Measurements from ENCODE around the gene TTLL13.
"Not testable (repeated sequence)": the region's sequence is repeated elsewhere in the genome, so short reads cannot be mapped to it uniquely, and the experiment has no call there.

The TTLL13 gene

DNA sequence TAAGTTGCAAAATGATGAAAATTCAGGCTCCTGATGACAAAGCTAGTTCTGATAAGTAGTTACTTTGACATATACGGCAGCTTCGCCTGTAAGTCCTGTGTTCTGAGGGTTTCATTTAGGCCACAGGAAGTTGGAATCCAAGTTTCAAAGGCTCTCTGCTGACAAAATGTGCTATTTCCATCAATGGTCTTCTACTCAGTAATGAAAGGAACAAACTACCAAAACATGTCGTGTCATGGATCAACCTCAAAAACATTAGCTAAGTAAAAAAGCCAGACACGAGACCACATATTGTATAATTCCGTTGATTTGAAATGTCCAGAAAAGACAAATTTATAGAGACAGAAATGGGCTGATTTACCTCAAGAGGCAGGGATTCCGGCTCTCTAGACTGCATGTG is 38.6 kb downstream of the TTLL13 start:
- no peak for DNase-seq

DNA sequence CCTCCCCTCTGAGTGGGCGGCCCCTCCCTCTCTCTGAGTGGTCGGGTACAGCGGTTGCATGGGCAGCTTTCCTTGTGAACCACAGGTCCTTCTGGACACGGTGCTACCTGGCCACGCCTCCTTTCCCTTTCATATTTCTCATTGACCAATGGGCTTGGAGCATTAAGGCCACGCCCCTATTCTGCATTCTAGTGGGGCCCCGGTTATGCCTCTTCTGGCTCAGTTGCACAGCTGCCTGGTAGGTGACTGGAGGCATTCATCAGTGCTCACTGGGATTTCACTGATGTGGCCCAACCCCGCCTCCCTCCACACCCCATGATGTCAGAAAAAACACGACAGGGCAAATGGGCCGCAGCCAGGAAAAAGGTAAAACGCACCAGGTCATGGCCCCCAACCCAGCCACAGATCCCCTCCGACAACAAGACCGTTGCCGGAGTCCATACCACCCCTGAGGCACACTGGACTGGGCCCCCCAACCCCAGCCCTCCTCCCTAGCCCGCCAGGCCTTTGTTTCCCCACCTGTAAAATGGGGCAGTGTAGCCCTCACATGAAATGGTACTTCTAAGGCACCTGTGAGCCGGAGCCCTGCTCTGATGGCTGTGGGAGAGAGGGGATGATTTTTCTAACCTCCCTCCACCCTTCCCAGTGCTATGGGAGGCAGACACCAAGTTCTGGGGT is 42.5 kb downstream of the TTLL13 start:
- no peak for DNase-seq

DNA sequence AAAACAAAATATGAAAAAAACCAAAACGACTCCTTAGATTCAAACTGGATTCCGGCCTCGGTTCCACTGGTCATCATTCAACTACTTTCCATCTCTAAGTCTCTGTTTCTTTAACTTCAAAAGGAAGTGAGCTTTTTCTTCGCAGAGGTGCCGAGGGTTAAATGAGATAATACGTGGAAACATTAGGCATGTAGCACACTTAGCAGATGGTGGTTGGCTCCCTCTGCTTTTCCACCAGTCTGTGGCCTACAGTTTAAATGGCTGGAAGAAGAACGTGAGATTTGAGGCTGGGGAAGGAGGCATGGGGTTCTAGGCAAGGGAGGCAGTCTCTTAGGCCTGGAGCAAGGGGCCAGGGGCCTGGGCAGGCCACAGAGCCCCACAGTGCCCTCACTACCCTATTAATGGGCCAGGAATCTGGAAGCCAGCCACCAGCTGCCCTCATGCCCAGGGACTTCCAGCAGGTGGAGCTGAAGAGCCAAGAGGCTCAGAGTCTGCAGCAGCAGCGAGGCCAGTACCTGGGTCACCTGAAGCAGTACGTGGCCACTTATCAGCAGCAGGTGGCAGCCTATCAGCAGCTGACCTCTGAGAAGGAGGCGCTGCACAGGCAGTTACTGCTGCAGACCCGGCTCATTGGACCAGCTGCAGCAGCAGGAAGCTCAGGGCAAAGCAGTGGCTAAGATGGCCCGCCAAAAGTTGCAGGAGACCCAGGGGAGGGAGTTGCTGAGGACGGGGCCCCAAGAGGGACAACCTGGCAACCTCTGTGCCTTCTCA is 43.9 kb downstream of the TTLL13 start:
- peak in 9 of 14 donors; percentile 7 to 48 (median 18) for DNase-seq

DNA sequence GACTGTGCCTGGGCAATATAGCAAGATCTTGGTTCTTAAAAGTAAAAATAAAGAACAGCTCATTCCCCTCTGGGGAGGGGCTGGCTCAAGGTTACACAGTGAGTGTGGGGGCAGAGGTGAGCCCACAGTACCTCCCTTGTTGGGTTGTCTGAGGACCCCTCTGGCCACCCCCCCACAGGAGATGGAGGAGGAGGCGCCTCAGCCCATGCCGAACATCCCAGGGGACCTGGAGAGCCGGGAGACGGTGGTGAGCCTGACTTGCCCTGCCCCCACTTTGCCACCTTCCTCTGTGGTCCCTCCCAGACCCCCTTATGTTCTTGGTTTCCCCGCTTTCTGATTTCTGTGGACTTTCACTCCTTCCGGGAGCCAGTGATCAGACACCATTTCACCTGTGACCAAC is 44.8 kb downstream of the TTLL13 start:
- DNase-seq = no peak

DNA sequence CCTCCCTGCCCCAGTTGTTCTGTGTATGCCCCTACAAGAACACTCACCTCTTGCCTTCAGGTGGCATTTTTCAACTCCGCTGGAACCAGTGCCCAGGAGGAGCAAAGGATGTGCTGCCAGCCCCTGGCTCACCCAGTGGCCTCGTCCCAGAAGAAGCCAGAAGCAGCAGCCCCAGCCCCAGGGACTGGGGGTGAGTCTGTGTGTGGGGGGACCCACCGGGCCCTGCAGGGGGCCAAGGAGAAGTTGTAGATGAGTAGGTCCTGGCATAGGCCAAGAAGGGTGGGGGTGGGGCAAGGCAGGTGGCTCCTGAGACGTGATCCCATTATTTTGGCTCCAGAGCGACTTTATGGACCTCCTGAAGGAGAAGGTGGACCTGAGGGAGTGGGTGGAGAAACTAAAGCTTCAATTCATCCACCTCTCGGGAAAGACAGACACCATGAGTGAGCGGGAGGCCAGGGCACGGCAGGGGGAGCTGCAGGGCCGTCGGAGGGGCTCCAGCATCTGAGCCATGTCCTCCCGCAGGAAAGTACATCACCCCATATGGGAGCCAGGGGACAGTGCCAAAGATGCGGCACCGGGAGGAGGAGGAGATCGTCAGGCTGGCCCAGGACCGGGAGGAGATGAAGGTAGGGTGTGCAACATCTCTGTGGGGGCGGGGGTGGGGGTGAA is 45.4 kb downstream of the TTLL13 start:
- DNase-seq = peak in 1 of 14 donors; percentile 17

DNA sequence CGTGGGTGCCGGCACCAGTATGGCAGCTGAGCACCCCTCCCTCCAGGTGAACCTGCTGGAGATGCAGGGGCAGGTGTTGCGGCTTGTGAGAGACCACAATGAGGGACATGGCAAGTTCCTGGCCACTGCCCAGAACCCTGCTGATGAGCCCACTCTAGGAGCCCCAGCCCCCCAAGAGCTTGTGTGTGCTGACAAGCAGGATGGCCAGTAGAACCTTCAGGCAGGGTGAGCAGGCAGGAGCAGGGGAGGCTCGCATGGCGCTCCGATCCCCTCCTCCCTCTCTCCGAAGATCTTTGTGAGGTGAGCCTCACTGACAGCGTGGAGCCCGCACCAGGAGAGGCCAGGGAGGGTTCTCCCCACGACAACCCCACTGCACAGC is 45.9 kb downstream of the TTLL13 start:
- peak in 1 of 14 donors; percentile 17 for DNase-seq

DNA sequence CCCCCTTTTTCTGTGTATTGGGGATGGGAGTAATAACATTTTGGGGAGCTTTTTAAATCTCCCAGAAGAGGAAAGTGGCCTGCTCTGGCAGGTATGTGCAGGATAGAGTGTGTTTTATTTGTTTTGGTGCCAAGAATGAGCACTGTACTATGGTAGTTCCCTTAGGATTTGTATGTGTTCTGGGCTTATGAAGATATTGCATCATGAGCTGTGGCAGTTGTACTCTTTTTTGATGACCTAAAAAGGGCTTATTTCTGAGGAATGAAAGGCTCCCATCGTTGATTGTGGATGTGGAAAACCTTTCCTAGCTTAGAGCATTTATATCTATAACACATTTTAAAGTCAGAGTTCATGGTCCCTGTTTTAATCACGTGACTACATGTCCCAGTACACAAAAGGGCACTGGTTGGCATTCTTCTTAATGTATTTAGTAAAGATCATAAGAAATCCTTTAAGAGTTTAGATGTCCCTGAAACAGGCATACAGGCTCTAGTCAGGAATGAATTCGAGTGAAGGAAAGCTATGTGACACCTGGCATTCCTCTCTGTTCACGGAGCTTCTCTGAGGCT is 47.0 kb downstream of the TTLL13 start:
- DNase-seq = not testable (repeated sequence)

DNA sequence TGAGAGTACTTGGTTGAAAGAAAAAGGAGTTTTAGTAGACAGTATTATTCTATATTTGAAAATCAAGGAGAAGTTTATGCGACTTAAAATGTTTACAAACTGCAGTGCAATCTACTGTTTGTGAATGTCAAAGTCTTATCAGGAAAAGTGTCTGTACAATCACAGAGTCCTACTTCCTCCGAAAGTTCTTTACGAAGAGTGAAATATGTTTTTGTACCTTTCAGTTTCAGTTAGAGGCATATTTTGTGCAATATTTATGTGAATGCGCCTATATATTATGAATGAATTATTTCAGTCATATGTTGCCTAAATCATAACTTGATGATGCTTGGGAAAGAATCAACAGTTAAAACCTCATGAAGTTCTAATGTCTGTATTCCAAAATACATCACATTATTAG is 47.7 kb downstream of the TTLL13 start:
- no peak for DNase-seq

DNA sequence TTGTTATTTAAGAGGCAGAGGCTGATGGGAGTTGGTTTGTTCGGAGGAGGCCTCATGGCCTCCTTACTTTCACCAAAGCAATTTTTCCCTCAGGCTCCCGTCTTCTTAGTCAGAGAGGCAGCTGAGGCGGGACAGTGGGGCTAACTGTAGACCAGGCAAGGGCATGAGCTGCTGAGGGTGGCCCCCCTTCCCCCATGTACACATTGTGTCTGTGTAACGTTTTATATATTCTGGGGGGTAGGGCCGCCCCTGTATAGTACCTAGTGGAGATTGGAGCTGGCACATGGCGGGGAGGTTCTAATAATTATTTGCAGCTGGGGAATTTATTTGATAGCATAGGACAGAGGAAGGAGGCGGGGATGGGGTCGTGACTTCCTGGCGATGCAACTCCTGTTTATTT is 51.2 kb downstream of the TTLL13 start:
- DNase-seq = no peak

DNA sequence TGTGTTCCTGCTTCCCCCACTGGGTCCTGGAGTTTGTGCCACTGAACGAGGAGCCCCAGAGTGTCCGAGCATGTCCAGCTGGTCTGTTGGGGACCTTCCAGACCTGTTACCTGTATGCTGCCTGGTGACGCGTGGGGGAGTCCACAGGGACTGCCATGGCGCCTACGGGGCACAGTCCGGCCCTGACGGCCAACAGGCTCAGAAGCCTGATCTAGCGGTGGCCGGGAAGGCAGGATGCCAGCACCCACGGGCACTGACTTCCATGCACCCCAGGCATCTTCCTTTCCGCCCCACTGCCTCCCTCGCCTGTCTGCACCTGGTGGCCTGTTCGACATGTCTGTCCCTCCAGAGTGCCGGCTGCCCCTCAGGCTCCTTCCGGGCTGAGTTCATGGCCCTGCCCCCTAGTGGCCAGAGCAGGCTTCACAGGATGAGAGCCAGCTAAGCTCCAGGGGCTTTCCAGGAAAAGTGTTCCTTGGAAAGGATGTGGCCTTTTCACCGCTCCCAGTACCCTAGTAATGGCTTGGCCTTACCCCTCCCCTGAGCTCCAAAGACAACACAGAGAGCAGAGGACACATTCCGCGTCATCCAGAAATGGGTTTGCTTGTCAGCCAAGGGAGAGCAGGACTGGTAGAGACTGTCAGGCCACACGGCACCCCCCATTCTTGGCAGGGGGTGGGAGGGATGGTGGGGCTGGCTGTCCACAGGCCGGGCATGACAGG is 51.8 kb downstream of the TTLL13 start:
- DNase-seq = peak in 4 of 14 donors; percentile 8 to 59 (median 12)

DNA sequence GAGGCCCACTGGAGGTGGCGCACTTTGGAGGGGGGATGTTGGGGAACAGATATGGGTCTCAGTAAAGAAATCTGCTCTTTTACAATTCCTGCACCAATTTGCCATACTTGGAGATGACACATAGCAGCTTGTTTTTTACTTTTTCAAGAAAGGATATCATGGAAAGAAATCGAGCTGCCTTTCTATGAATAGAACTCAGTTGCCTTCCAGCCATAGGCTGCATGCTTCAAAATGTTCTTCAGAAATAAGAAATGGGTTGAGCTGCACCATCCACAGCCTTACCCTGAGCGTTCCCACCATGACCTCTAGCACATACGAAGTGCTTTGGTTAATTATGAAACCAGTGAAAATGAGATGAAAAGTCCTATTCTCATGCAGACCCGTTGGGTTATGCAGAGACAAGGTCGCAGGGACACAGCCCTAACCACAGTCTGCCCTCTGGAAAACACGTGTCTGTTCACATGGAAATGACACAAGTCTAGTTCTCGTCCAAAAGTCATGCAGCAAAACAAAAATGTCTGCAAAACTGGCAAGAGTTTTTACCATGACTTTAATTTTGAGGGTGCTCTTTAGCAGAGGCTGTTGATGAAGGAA is 52.4 kb downstream of the TTLL13 start:
- no peak for DNase-seq

DNA sequence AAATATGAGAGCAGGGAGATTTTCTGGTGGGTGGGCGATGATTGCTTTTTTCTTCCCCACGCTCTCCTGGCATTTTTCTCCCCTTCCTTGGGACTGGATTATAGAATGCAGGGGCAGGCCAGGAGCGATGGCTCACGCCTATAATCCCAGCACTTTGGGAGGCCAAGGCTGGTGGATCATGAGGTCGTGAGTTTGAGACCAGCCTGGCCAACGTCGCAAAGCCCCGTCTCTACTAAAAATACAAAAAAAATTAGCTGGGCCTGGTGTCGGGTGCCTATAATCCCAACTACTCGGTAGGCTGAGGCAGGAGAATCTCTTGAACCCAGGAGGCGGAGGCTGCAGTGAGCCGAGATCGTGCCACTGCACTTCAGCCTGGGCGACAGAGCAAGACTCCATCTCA is 56.0 kb downstream of the TTLL13 start:
- not testable (repeated sequence) for DNase-seq

DNA sequence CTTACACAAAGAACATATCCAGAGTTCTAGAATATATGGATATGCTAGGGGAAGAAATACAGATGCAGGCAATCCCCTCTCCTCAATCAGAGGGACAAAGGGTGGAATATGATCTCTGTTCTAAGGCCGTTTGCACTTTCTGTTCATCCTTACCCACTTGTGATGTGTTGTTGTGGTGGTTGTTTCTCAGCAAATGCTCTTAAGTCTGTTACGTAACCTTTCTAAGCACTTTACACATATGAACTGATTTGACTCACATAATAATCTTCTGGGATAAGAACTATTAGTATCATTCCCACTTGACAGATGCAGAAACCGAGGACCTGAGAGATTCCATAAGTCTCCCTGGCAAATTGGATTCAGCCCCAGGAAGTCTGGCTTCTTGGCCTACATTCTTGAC is 56.6 kb downstream of the TTLL13 start:
- DNase-seq = no peak

DNA sequence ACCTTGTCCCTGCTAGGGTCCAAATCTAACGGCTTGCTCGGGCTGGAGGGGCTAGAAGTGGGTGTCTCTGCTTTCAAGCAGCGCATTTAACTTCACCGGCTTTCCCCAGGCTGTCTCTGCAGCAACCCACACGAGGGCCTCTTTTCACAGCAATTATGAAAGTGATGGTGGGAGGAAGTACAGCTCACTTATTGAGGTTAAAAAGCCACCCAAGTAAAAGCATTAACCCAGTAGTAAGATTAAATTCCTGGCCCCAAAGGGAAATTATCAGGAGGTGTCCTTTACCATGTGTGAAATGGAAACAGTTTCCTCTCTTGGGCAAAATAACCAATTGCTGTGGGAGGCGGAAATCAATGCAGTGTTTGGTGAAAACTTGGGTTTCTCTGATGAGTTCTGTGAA is 57.2 kb downstream of the TTLL13 start:
- no peak for DNase-seq

DNA sequence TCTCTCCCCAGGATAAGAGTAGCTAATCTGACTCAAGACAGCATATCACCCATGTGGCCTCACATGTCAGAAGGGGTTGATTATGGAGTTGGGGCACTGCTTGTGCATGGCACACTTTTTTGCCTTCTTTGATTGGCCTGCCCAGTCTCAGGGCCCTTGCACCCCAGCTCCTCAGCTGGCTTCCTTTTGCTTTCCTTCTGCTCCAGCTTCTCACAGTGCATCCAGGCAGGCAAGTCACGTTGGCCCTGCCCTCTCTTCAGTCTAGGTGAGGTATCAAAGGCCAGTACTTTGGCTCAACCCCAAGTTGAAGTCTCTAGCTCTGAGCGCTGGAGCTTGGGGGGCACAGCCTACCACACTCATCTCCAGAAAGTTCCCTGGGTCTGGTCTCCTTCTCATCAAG is 58.3 kb downstream of the TTLL13 start:
- no peak for DNase-seq

DNA sequence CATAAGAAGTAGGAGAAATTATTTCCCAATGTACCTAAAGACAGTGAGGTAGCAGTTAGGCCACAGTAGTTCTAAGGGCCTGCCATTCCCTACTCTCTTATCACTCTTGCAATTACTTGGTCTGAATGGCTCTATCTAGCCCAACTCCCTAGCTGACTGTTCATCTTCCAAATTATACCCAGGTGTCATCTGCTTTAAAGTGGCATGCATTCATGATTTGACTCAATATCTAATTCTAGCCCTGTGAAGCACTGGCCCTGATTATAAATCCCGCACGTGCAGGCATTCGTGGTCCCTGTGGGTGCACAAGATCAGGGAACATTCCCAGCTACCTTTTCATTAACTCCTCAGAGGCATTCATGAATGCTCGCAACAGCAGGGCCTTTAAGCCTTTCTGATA is 59.7 kb downstream of the TTLL13 start:
- DNase-seq = no peak
